Activated CD4-positive, alpha-beta T cell treated with anti-CD3 and anti-CD28 coated beads, Interleukin-2, amount 50 U/mL, for 16 hours (primary cell): ENCODE data around the gene AXL.
"Not testable (repeated sequence)": the region's sequence is repeated elsewhere in the genome, so short reads cannot be mapped to it uniquely, and the experiment has no call there.

Experiments used
- DNase-seq: peaks from one replicate; pipeline ENCODE4 v3.0.0-alpha.2; 2020

The AXL gene

GRCh38 chr19:41206926-41207750 is 11.9 kb upstream of the AXL start:
- DNase-seq, result no peak

DNA sequence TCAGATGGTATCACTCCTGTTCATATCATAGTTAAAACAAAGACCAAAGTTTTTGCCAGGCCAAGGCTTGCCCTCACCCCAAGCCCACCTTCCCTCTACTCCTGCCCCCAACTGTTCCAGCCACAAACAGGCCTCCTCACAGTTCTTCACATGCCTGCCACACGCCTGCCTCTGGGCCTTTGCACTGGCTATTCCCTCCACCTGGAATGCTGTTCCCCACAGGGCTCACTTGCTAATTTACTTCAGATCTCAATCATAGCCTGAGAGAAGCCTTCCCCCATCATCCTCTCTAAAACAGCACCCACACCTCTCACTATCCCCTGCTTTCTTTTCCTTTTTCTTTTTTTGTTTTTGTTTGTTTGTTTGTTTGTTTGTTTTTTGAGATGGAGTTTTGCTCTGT is 4.9 kb upstream of the AXL start:
- DNase-seq, result no peak

DNA sequence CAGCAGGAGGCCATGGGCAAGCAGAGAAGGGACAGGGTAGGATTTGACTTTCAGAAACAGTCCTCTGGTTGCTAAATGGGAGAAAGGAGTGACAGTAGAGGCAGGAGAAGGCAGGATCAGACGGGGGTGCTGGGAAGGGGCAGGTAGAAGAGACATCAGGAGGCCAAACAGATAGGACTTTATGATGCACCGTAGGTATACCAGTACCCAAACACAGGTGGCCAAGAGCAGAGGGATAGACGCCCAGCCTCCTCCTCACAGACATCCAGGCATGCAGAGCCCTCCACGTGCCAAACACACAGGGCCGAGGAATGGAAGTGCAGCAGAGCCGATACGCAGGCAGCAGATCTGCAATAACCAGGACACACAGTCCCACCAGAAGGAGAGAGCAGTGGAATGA is 1.3 kb upstream of the AXL start:
- DNase-seq, result no peak

- DNase-seq, result no peak
Observed at GRCh38 chr19:41218249-41218614, 791 bp upstream of the AXL start.

GRCh38 chr19:41219924-41220567 is 1.0 kb downstream of the AXL start:
- no peak for DNase-seq

DNA sequence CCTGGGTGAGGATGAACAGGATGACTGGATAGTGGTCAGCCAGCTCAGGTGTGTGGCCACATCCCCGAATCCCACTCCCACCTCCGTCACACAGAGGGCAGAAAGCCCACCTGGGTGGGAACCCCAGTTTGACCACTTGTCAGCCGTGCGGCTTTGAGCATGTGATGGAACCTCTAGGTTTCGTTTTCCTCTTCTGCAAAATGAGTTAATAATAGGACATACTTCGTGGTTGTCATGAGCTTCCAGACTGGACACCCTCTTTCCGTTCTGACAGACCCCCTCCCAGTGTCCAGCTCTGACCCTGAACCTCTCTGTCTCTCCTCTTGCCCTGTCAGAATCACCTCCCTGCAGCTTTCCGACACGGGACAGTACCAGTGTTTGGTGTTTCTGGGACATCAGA is 1.8 kb downstream of the AXL start:
- no peak for DNase-seq

DNA sequence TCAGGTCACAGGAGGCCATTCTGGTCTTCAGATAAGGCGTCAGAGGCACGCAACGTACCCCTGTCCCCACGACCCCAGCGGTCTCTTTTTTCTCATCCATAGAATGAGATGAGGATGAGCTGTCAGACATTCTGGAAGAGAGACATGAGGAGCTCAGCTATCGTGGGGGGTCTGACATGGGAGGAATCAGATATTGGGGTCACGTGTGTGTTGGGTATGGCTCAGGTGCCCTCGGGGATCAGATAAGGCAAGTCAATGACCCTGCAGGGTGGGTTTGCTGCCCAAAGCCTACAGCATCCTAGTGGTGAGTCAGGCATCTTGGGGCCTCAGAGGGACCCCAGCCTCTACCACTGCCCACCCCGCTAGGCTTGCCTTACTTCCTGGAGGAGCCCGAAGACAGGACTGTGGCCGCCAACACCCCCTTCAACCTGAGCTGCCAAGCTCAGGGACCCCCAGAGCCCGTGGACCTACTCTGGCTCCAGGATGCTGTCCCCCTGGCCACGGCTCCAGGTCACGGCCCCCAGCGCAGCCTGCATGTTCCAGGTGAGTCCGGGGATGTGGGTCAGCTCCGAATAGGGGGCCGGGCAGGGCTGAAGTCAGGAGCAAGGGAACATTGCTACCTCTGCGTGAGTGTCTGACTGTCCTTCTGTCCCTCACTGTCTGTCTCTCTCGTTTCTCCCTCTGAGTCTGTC is 2.6 kb downstream of the AXL start:
- DNase-seq, result no peak

DNA sequence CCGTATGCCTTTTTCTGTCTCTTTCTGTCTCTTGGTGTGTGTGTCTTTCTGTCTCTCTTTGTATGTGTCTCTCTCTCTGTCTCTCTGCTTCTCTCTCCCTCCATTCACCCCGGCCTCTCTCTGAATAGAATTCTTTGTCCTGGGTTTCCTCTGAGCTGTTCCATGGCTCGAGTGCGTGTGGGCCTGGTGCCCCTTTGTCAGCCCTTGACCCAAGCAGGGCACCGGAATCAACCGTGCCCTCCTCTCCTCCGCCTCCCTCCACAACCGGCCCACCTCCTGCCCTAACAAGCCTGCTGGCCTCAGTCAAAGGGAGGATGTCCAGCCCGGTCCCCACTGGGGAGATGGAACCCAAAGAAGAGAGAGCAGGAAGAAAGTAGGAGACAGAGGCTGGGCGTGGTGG is 3.2 kb downstream of the AXL start:
- no peak for DNase-seq

DNA sequence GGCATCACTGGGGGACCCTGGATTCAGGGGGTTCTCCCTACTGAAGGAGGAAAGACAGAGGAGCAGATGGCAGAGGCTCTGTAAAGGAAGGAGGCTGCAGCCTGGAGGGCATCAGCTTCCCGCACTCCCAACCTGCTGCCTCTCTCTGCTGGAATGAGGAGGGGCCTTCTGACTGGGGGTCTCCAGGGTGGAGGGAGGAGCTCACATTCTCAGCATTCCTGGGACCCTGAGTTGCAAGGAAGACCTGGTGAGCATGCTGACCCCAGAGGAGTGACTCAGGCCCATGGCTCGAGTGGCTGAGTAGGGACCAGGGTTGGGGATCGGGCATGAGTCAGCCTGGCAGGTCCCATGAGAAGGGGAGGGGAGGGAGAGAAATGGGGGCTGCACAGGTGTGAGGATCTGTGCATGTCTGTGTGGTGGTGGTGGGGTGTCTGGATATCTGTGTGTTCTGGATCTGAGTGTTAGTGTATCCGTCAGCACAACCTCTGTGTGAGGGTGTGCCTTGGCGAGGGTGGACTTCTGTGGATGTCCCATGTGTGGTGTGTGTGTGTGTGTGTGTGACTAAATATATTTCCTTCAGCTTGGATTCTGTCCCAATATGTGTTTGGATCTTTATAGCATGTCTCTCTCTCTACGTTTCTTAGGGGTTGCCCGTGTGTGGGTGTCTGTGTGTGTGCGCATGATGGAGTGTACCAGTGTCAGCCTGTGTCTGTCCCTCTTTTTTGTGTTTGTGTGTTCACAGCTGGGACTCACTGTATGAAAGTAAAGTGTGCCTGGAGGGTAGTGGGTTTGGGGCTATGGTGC is 4.6 kb downstream of the AXL start:
- DNase-seq, result no peak

- DNase-seq, result no peak
Observed at GRCh38 chr19:41224632-41225031, 5.6 kb downstream of the AXL start.

DNA sequence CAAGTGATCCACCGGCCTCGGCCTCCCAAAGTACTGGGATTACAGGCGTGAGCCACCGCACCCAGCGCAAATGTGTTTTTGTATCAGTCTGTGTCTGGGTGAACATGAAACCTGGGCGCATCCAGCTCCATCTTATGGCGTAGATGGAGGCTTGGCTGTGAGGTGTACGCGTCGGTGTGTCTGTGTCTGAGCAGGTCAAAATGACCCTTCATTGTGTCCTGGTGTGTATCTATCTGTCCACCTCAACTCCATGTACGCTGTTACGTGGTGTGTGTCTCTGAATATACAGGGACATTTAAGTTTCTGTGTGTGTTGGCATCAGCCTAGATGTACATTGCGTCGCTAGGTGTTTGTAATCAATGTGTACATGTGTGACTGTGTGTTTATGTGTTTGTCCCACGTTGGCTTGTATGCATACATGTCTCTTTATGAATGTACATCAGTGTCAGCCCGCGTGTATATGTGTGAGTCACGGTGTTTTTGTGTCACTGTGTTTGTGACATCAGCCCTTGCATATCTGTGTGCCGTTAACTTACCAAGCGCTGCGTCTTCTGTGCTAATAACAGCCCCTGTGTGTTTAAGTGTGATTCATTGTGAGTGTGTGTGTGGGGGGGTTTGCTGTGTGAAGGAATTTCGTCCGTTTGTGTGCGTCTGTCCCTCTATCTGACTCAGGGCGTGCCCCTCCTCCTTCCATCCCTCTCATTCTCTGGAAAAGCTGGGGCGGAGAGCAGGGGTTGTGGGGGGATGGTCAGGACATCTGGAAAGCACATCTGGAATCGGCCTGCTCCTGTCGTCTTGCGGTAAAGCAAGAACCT is 6.4 kb downstream of the AXL start:
- peak; percentile 27 for DNase-seq

DNA sequence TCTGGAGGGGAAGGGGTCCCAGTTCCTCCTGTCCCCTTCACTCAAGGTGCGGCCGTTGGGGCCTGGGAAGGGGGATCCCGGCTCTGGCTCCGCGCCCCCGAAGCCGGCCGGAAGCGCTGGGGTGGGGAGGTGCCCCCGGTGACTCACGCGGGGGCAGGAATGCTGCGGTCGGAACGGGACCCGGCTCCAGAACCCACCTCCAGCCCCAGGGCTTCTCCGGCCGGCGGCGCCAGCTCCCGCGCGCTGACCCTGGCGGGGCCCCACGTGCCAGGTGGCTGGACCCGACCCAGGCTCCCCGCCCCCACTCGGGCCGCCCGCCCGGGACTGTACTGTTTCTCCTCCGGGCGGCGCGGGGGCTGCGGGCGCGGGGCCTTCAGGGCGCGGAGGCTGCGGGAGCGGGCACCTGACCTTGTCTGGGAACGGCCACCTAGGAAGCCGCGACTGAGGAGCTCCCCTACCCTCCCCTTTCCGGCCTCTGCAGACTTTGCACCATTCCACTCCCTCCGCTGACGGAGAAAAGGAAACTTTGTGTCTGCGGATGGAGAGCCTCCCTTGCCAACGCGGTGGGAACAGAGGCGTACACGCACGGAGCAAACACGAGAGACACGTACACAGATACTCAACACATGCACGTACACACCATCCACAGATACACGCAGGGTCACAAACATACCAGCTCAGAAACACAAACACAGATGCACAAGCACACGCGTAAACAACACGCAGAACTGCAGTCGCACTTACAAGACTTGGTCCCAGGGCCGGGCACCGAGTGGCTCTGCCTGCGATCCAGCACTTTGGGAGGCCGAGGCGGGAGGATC is 7.2 kb downstream of the AXL start:
- peak; percentile 14 for DNase-seq

DNA sequence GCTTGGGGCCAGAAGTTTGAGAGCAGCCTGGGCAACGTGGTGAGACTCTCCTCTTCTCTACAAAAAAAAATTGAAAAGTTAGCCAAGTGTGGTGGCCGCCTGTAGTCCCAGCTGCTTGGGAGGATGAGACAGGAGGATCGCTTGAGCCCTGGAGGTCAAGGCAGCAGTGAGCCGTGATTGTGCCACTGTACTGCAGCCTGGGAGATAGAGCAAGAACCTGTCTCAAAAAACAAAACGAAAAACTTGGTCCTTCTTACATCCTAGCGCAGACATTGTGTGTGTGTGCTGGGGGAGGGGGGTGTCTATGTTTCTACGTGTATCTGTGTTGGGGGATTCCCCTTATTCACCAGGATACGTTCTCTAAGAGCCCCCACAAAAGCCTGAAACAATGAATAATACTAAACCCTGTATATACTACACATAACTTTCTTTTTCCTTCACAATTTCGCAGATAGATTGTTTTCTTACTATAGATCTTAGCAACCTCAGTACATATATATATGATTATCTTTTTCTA is 7.9 kb downstream of the AXL start:
- DNase-seq, result no peak

DNA sequence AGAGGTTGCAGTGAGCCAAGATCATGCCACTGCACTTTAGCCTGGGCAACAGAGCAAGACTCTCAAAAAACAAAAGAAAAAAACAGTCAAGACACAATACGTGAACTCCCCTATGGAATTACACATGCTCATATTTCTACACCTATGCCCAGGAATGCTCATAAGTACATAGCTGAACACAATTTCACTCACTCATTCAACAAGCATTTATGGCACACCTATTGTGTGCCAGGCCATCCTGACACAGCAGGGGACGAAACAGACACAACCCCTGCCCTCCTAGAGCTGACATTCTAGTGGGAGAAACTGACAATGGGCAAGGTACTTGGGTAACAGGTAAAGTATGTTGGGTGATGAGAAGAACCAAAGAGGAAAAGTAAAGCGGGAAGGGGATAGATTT is 9.5 kb downstream of the AXL start:
- DNase-seq, result no peak

DNA sequence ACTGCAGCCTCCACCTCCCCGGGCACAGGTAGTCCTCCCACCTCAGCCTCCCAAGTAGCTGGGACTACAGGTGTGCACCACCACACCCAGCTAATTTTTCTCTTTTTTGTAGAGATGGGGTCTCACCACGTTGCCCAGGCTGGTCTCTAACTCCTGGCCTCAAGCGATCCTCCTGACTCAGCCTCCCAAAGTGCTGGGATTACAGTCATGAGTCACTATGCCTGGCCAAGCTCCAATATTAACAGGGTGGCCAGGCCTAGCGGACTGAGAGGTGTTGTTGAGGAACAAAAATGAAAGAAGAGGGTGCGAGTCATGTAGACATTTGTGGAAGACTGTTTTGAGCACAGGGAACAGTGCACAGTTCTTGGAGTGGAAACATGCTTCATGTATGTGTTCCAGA is 10.3 kb downstream of the AXL start:
- DNase-seq, result not testable (repeated sequence)

- DNase-seq, result no peak
Observed at GRCh38 chr19:41230067-41230857, 11.2 kb downstream of the AXL start.

- DNase-seq, result no peak
Observed at GRCh38 chr19:41232686-41233085, 13.7 kb downstream of the AXL start.

- no peak for DNase-seq
Observed at GRCh38 chr19:41233748-41234240, 14.8 kb downstream of the AXL start.

GRCh38 chr19:41234512-41235168 is 15.6 kb downstream of the AXL start:
- DNase-seq, result no peak

- no peak for DNase-seq
Observed at GRCh38 chr19:41235480-41235879, 16.5 kb downstream of the AXL start.
